GM23248 (cell line): ENCODE data around the gene VRTN. TPM values are rescaled to one million over a fixed set of nuclear protein-coding genes. Genes with fewer than 3 reads are reported as not detected.
"Not testable (repeated sequence)": the region's sequence is repeated elsewhere in the genome, so short reads cannot be mapped to it uniquely, and the experiment has no call there.

ENCODE experiments used
- DNase-seq: peaks from one replicate; pipeline ENCODE4 v3.0.0-alpha.2; 2015
- H2AFZ ChIP-seq: fragments of 200-600 bp; sonication (generic); 2 replicates; pipeline ENCODE4 v1.6.1; 2016; ENCODE audit warnings: antibody characterized with exemption
- H3F3A ChIP-seq: fragments of 200-600 bp; sonication (generic); 2 replicates; pipeline ENCODE4 v1.6.1; 2016; ENCODE audit warnings: mild to moderate bottlenecking, antibody characterized with exemption, mixed run types; ENCODE audit not compliant: insufficient read depth
- H3K27ac ChIP-seq: fragments of 200-600 bp; sonication (generic); 2 replicates; pipeline ENCODE4 v1.5.1; 2016; ENCODE audit warnings: mild to moderate bottlenecking
- H3K27me3 ChIP-seq: fragments of 200-600 bp; sonication (generic); replicated peaks from 2 replicates; pipeline ENCODE4 v1.6.1; 2016; ENCODE audit warnings: mild to moderate bottlenecking; ENCODE audit not compliant: insufficient read depth
- H3K36me3 ChIP-seq: fragments of 200-600 bp; sonication (generic); 2 replicates; pipeline ENCODE4 v1.6.1; 2016; ENCODE audit warnings: low read depth, mild to moderate bottlenecking
- H3K4me1 ChIP-seq: fragments of 200-600 bp; sonication (generic); 2 replicates; pipeline ENCODE4 v1.6.1; 2016; ENCODE audit warnings: mild to moderate bottlenecking; ENCODE audit not compliant: insufficient read depth
- H3K4me2 ChIP-seq: fragments of 200-600 bp; sonication (generic); one replicate; pipeline ENCODE4 v1.6.1; 2016; ENCODE audit warnings: mild to moderate bottlenecking; ENCODE audit not compliant: unreplicated experiment
- H3K4me3 ChIP-seq: fragments of 200-600 bp; sonication (generic); 2 replicates; pipeline ENCODE4 v1.5.1; 2016; ENCODE audit warnings: mild to moderate bottlenecking
- H3K79me2 ChIP-seq: fragments of 200-600 bp; sonication (generic); 2 replicates; pipeline ENCODE4 v1.6.1; 2016; ENCODE audit warnings: mild to moderate bottlenecking; ENCODE audit not compliant: insufficient read depth
- H3K9ac ChIP-seq: fragments of 200-600 bp; sonication (generic); 2 replicates; pipeline ENCODE4 v1.6.1; 2016; ENCODE audit warnings: mild to moderate bottlenecking
- H3K9me2 ChIP-seq: fragments of 200-600 bp; sonication (generic); 2 replicates; pipeline ENCODE4 v1.6.1; 2016; ENCODE audit warnings: mixed run types, mild to moderate bottlenecking, moderate library complexity; ENCODE audit not compliant: insufficient read depth
- H3K9me3 ChIP-seq: fragments of 200-600 bp; sonication (generic); one replicate; pipeline ENCODE4 v1.6.1; 2017; ENCODE audit warnings: low read depth
- H4K20me1 ChIP-seq: fragments of 200-600 bp; sonication (generic); 2 replicates; pipeline ENCODE4 v1.6.0; 2016; ENCODE audit not compliant: insufficient read depth
- EZH2 ChIP-seq: fragments of 200-600 bp; sonication (generic); IDR thresholded peaks from 2 replicates; pipeline ENCODE4 v1.6.1; 2018; ENCODE audit warnings: antibody characterized with exemption, mild to moderate bottlenecking; ENCODE audit not compliant: insufficient read depth, poor library complexity, severe bottlenecking
- EZH2phosphoT487 ChIP-seq: fragments of 200-600 bp; sonication (generic); IDR thresholded peaks from 2 replicates; pipeline ENCODE4 v1.6.1; 2018; ENCODE audit warnings: antibody characterized with exemption, moderate library complexity, mild to moderate bottlenecking, low read depth; ENCODE audit not compliant: insufficient read depth
- WGBS, 2 experiments: methylation state at CpG; one replicate each; pipeline ENCODE4 v1.1.6; 2015 to 2017; ENCODE audit warnings: low lambda C conversion rate in 2 of 2, low coverage in 1 of 2; ENCODE audit errors: missing lambda C conversion rate in 2 of 2; 5-methylcytosine and 5-hydroxymethylcytosine counted together
- in situ Hi-C: fragments of 300-500 bp; cut with MboI; formaldehyde crosslinking; loops from 2 replicates; pipeline ENCODE4 v1.15.0; 2020
- polyA plus RNA-seq: library from polyadenylated mRNA; unstranded; fragments of >200 nt; fragmentation: Nextera tagmentation; extraction: Ambion mirVana; gene quantifications from 2 replicates; pipeline ENCODE4 v1.2.1, GENCODE V29; 2016
- total RNA-seq: library from RNA; depleted of rRNA; stranded (reverse); fragments of >200 nt; shearing (Covaris generic); gene quantifications from 2 replicates; pipeline ENCODE4 v1.2.3, GENCODE V29; 2014

Gene VRTN
- total and polyA plus RNA-seq, 2 experiments from 2014 or later, result not detected

- Histone ChIP-seq H3K27me3 (peaks cover 41% of the 10 kb centered on the region), H3K4me2 (no peak overlapping the region), H2AFZ (no peak overlapping the region), H3K36me3 (no peaks in the 10 kb centered on the region), H3K4me1 (no peaks in the 10 kb centered on the region), H3K9ac (no peak overlapping the region), H3K27ac (no peak overlapping the region), H3K4me3 (no peak overlapping the region), H3K9me2 (no peaks in the 10 kb centered on the region), H3F3A (no peaks in the 10 kb centered on the region), H3K9me3 (no peaks in the 10 kb centered on the region), H4K20me1 (no peaks in the 10 kb centered on the region), H3K79me2 (no peaks in the 10 kb centered on the region)
- 43 to 44% methylated on average over 7 of the region's 7 CpGs for WGBS, 2 experiments
- in situ Hi-C loops, result no loop called here
- TF ChIP-seq EZH2phosphoT487, result no peak
- no peak for TF ChIP-seq EZH2
- no peak for DNase-seq
Observed at GRCh38 chr14:74389980-74390379, 41.7 kb downstream of the VRTN start.

GRCh38 chr14:74390505-74390904 is 42.2 kb downstream of the VRTN start:
- H3K9ac ChIP-seq, H3K36me3 ChIP-seq, in situ Hi-C loops, H3K27ac ChIP-seq, H4K20me1 ChIP-seq, H3K4me3 ChIP-seq, DNase-seq, H3K79me2 ChIP-seq, H2AFZ ChIP-seq, H3K9me2 ChIP-seq, H3K4me1 ChIP-seq, H3K4me2 ChIP-seq, H3F3A ChIP-seq, H3K9me3 ChIP-seq: not testable (repeated sequence)
- H3K27me3 ChIP-seq, result peaks cover 41% of the 10 kb centered on the region
- 71 to 73% methylated on average over 3 of the region's 3 CpGs for WGBS, 2 experiments

GRCh38 chr14:74391479-74391878 is 43.2 kb downstream of the VRTN start:
- no peak overlapping the region for H3K9ac ChIP-seq
- no peaks in the 10 kb centered on the region for H3K9me2 ChIP-seq
- H3K4me2 ChIP-seq, result no peak overlapping the region
- no peaks in the 10 kb centered on the region for H3K9me3 ChIP-seq
- DNase-seq, result peak; percentile 23
- no peaks in the 10 kb centered on the region for H3F3A ChIP-seq
- TF ChIP-seq EZH2 (no peak), EZH2phosphoT487 (no peak)
- H3K27me3 ChIP-seq, result peaks cover 44% of the 10 kb centered on the region
- H3K79me2 ChIP-seq, result no peaks in the 10 kb centered on the region
- H2AFZ ChIP-seq, result no peak overlapping the region
- H3K36me3 ChIP-seq, result no peaks in the 10 kb centered on the region
- H3K4me3 ChIP-seq, result no peak overlapping the region
- H4K20me1 ChIP-seq, result no peaks in the 10 kb centered on the region
- no peak overlapping the region for H3K27ac ChIP-seq
- H3K4me1 ChIP-seq, result no peaks in the 10 kb centered on the region
- in situ Hi-C loops, result no loop called here
- 29 to 57% methylated on average over 3 of the region's 3 CpGs for WGBS, 2 experiments

- TF ChIP-seq EZH2 (no peak), EZH2phosphoT487 (no peak)
- in situ Hi-C loops, result no loop called here
- H3K4me1 ChIP-seq, result no peaks in the 10 kb centered on the region
Observed at GRCh38 chr14:74392616-74393570, 44.6 kb downstream of the VRTN start.

More at GRCh38 chr14:74392616-74393570, 44.6 kb downstream of the VRTN start:
- H3K4me3 ChIP-seq, result no peak overlapping the region
- no peaks in the 10 kb centered on the region for H3K9me3 ChIP-seq
- H3K27ac ChIP-seq, result no peak overlapping the region
- no peaks in the 10 kb centered on the region for H3K36me3 ChIP-seq
- no peaks in the 10 kb centered on the region for H4K20me1 ChIP-seq
- H3F3A ChIP-seq, result no peaks in the 10 kb centered on the region
- H3K9me2 ChIP-seq, result no peaks in the 10 kb centered on the region
- peaks cover 41% of the 10 kb centered on the region for H3K27me3 ChIP-seq
- H3K9ac ChIP-seq, result no peak overlapping the region
- H3K4me2 ChIP-seq, result no peak overlapping the region
- no peak for DNase-seq
- no peak overlapping the region for H2AFZ ChIP-seq
- no peaks in the 10 kb centered on the region for H3K79me2 ChIP-seq
- WGBS, 2 experiments, result 47 to 51% methylated on average over 16 of the region's 16 CpGs
